SK-N-SH (cell line): ENCODE results near the gene GRM7. TPM values are rescaled to one million over a fixed set of nuclear protein-coding genes. Genes with fewer than 3 reads are reported as not detected.

ENCODE experiments used
- CTCF ChIA-PET: fragments of 300-600, 350-600 bp; formaldehyde crosslinking; extraction: SDS; loops from one replicate; lab custom pipeline; 2021; lab: Yijun Ruan, JAX
- POLR2A ChIA-PET: fragments of 350-600 bp; sonication (Branson Sonifier 250); formaldehyde crosslinking; extraction: SDS; loops from one replicate; lab custom pipeline; 2020; ENCODE audit warnings: antibody characterized with exemption, inconsistent platforms; lab: Yijun Ruan, JAX
- DNase-seq: peaks from one replicate; pipeline ENCODE4 v3.0.0; 2012
- H2AFZ ChIP-seq: fragments of 200-600 bp; sonication (generic); 2 replicates; pipeline ENCODE4 v1.8.1; 2016; ENCODE audit warnings: antibody characterized with exemption, mild to moderate bottlenecking, low read depth
- H3F3A ChIP-seq: fragments of 200-600 bp; sonication (generic); replicated peaks from 2 replicates; pipeline ENCODE3; 2016; ENCODE audit warnings: antibody characterized with exemption, mild to moderate bottlenecking; ENCODE audit not compliant: insufficient read depth
- H3K27ac ChIP-seq, 2 experiments: fragments of 200-500 bp in 1 of 2; fragments of 200-600 bp in 1 of 2; sonication (Bioruptor generic) in 1 of 2; sonication (generic), shearing (Covaris generic) in 1 of 2; 2 replicates each; pipeline versions ENCODE4 v1.5.1 to v1.6.1; 2014 to 2016; ENCODE audit warnings: low read depth in 2 of 2, inconsistent platforms in 1 of 2, low read length in 1 of 2, mild to moderate bottlenecking in 1 of 2, mixed read lengths in 1 of 2
- H3K27me3 ChIP-seq: fragments of 200-600 bp; sonication (generic), shearing (Covaris generic); 2 replicates; pipeline ENCODE4 v1.6.1; 2016; ENCODE audit warnings: mixed run types; ENCODE audit not compliant: insufficient read depth
- H3K36me3 ChIP-seq, 2 experiments: fragments of 200-500 bp in 1 of 2; fragments of 200-600 bp in 1 of 2; sonication (Bioruptor generic) in 1 of 2; sonication (generic) in 1 of 2; replicated peaks in 1 of 2; 2 replicates each; pipeline versions ENCODE3 to v1.5.1; 2014 to 2016; ENCODE audit warnings: low read length in 1 of 2, mild to moderate bottlenecking in 1 of 2; ENCODE audit not compliant: insufficient read depth in 2 of 2, control insufficient read depth in 1 of 2
- H3K4me1 ChIP-seq, 2 experiments: fragments of 200-500 bp in 1 of 2; fragments of 200-600 bp in 1 of 2; sonication (Bioruptor generic) in 1 of 2; sonication (generic), shearing (Covaris generic) in 1 of 2; 2 replicates each; pipeline versions ENCODE4 v1.5.1 to v1.6.1; 2014 to 2016; ENCODE audit warnings: low read depth in 1 of 2, low read length in 1 of 2, mixed run types in 1 of 2; ENCODE audit not compliant: insufficient read depth in 2 of 2, control insufficient read depth in 1 of 2
- H3K4me2 ChIP-seq: fragments of 200-600 bp; sonication (generic), shearing (Covaris generic); 2 replicates; pipeline ENCODE4 v1.6.1; 2017; ENCODE audit warnings: mixed run types
- H3K4me3 ChIP-seq, 2 experiments: fragments of 200-500 bp in 1 of 2; fragments of 200-600 bp in 1 of 2; sonication (Bioruptor generic) in 1 of 2; sonication (generic), shearing (Covaris generic) in 1 of 2; 2 replicates each; pipeline versions ENCODE4 v1.5.1 to v1.8.1; 2014 to 2016; ENCODE audit warnings: low read depth in 2 of 2, inconsistent platforms in 1 of 2, low read length in 1 of 2, mild to moderate bottlenecking in 1 of 2, mixed read lengths in 1 of 2, moderate library complexity in 1 of 2
- H3K79me2 ChIP-seq: fragments of 200-600 bp; sonication (generic); 2 replicates; pipeline ENCODE4 v1.8.1; 2017; ENCODE audit warnings: mild to moderate bottlenecking; ENCODE audit not compliant: insufficient read depth
- H3K9ac ChIP-seq: fragments of 200-600 bp; sonication (generic); 2 replicates; pipeline ENCODE4 v1.6.1; 2017; ENCODE audit warnings: mixed run types
- H3K9me2 ChIP-seq: fragments of 200-600 bp; sonication (generic); 2 replicates; pipeline ENCODE4 v1.6.1; 2017; ENCODE audit warnings: mixed run types
- H3K9me3 ChIP-seq: fragments of 200-600 bp; sonication (generic); 2 replicates; pipeline ENCODE4 v1.6.1; 2017; ENCODE audit warnings: mixed run types, mild to moderate bottlenecking, moderate library complexity
- H4K20me1 ChIP-seq: fragments of 200-600 bp; sonication (generic); 2 replicates; pipeline ENCODE4 v1.6.1; 2017; ENCODE audit warnings: mild to moderate bottlenecking, mixed run types; ENCODE audit not compliant: insufficient read depth
- CHD2 ChIP-seq: fragments of 150-350 bp; IDR thresholded peaks from 2 replicates; pipeline ENCODE4 v1.6.1; 2018; ENCODE audit warnings: low read length; ENCODE audit not compliant: partially characterized antibody
- FOSL2 ChIP-seq: IDR thresholded peaks from 2 replicates; pipeline ENCODE4 v1.4.0; 2012; ENCODE audit warnings: low read depth, mild to moderate bottlenecking, moderate library complexity, borderline replicate concordance
- FOXM1 ChIP-seq: IDR thresholded peaks from 2 replicates; pipeline ENCODE4 v1.4.0; 2012; ENCODE audit warnings: low read depth, mild to moderate bottlenecking
- MEF2A ChIP-seq: IDR thresholded peaks from 2 replicates; pipeline ENCODE4 v1.4.0; 2012; ENCODE audit warnings: low read depth, borderline replicate concordance
- NFIC ChIP-seq: IDR thresholded peaks from 2 replicates; pipeline ENCODE4 v1.4.0; 2012; ENCODE audit warnings: borderline replicate concordance
- NRF1 ChIP-seq: IDR thresholded peaks from 2 replicates; pipeline ENCODE4 v1.6.1; 2012; ENCODE audit warnings: low read depth, mild to moderate bottlenecking, low read length
- POLR2AphosphoS5 ChIP-seq: IDR thresholded peaks from 2 replicates; pipeline ENCODE4 v1.6.1; 2012; ENCODE audit warnings: low read depth, low read length
- RAD21 ChIP-seq: IDR thresholded peaks from 2 replicates; pipeline ENCODE4 v1.6.1; 2012; ENCODE audit warnings: mild to moderate bottlenecking, low read length
- RCOR1 ChIP-seq: fragments of 150-350 bp; IDR thresholded peaks from 2 replicates; pipeline ENCODE4 v1.6.1; 2017; ENCODE audit warnings: antibody characterized with exemption, low read length
- YY1 ChIP-seq: IDR thresholded peaks from 2 replicates; pipeline ENCODE4 v1.4.0; 2012; ENCODE audit warnings: low read depth, mild to moderate bottlenecking
- WGBS: methylation state at CpG from one replicate; pipeline ENCODE4 v1.1.6; 2017; ENCODE audit warnings: low lambda C conversion rate; 5-methylcytosine and 5-hydroxymethylcytosine counted together
- polyA plus RNA-seq, 3 experiments: library from polyadenylated mRNA; depleted of rRNA; stranded (reverse); fragments of >200 nt; gene quantifications; 2 replicates each; pipeline ENCODE4 v1.2.3, GENCODE V29; 2012
- TF ChIP-seq, protein P1 (sequence below): IDR thresholded peaks from 2 replicates; pipeline ENCODE4 v1.6.1; 2012; ENCODE audit warnings: mild to moderate bottlenecking, low read depth, low read length, moderate library complexity
- TF ChIP-seq, protein P2 (sequence below): IDR thresholded peaks from 2 replicates; pipeline ENCODE4 v1.4.0; 2012; ENCODE audit warnings: low read depth, borderline replicate concordance
- TF ChIP-seq, protein P3 (sequence below): fragments of 150-350 bp; IDR thresholded peaks from 2 replicates; pipeline ENCODE4 v1.6.1; 2016; ENCODE audit warnings: mild to moderate bottlenecking, low read depth, low read length
- TF ChIP-seq, protein P4 (sequence below): IDR thresholded peaks from 2 replicates; pipeline ENCODE4 v1.4.0; 2012; ENCODE audit warnings: low read depth

The GRM7 gene
- polyA plus RNA-seq, 1 of the 3 experiments (the other 2 are of a cell fraction), result 0.03 TPM

DNA sequence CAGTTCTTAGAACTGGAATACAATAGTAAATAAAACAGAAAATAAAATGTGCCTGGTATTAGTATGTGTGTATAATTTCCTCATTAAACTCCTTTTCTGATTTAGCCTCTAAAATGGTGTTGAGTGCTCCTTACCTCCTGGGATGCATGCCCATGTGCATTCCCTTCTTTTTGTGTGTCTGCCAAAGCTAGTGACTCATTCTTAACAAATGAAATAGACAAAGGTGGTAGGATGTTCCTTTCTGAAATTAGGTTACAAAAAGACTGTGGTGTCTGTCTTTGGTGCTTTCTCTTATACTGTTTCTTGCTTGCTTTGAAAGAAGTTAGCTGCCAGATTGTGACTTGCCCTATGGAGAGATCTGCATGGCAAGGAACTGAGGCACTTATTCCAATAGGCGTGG, 623.7 kb downstream of the GRM7 start:
- Histone ChIP-seq H3K9me2 (no peaks in the 10 kb centered on the region), H2AFZ (no peak overlapping the region), H3K36me3 (no peaks in the 10 kb centered on the region), H3K79me2 (no peaks in the 10 kb centered on the region), H3K4me3 (no peak overlapping the region), H3K27ac (no peak overlapping the region), H3F3A (no peaks in the 10 kb centered on the region), H3K27me3 (no peaks in the 10 kb centered on the region), H4K20me1 (no peaks in the 10 kb centered on the region), H3K4me1 (no peaks in the 10 kb centered on the region), H3K9me3 (0 out of 2 replicates have a peak, but pooled peaks cover 3% of the 10 kb centered on the region), H3K4me2 (no peak overlapping the region), H3K9ac (no peak overlapping the region)
- POLR2A ChIA-PET, result no interaction called here
- DNase-seq, result no peak
- TF ChIP-seq, protein P1, sequence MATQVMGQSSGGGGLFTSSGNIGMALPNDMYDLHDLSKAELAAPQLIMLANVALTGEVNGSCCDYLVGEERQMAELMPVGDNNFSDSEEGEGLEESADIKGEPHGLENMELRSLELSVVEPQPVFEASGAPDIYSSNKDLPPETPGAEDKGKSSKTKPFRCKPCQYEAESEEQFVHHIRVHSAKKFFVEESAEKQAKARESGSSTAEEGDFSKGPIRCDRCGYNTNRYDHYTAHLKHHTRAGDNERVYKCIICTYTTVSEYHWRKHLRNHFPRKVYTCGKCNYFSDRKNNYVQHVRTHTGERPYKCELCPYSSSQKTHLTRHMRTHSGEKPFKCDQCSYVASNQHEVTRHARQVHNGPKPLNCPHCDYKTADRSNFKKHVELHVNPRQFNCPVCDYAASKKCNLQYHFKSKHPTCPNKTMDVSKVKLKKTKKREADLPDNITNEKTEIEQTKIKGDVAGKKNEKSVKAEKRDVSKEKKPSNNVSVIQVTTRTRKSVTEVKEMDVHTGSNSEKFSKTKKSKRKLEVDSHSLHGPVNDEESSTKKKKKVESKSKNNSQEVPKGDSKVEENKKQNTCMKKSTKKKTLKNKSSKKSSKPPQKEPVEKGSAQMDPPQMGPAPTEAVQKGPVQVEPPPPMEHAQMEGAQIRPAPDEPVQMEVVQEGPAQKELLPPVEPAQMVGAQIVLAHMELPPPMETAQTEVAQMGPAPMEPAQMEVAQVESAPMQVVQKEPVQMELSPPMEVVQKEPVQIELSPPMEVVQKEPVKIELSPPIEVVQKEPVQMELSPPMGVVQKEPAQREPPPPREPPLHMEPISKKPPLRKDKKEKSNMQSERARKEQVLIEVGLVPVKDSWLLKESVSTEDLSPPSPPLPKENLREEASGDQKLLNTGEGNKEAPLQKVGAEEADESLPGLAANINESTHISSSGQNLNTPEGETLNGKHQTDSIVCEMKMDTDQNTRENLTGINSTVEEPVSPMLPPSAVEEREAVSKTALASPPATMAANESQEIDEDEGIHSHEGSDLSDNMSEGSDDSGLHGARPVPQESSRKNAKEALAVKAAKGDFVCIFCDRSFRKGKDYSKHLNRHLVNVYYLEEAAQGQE, result no peak
- TF ChIP-seq CHD2, result no peak
- no peak for TF ChIP-seq MEF2A
- no peak for TF ChIP-seq RAD21
- TF ChIP-seq FOSL2, result no peak
- TF ChIP-seq YY1, result no peak
- no peak for TF ChIP-seq RCOR1
- TF ChIP-seq, protein P2, sequence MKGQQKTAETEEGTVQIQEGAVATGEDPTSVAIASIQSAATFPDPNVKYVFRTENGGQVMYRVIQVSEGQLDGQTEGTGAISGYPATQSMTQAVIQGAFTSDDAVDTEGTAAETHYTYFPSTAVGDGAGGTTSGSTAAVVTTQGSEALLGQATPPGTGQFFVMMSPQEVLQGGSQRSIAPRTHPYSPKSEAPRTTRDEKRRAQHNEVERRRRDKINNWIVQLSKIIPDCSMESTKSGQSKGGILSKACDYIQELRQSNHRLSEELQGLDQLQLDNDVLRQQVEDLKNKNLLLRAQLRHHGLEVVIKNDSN, result no peak
- TF ChIP-seq, protein P3, sequence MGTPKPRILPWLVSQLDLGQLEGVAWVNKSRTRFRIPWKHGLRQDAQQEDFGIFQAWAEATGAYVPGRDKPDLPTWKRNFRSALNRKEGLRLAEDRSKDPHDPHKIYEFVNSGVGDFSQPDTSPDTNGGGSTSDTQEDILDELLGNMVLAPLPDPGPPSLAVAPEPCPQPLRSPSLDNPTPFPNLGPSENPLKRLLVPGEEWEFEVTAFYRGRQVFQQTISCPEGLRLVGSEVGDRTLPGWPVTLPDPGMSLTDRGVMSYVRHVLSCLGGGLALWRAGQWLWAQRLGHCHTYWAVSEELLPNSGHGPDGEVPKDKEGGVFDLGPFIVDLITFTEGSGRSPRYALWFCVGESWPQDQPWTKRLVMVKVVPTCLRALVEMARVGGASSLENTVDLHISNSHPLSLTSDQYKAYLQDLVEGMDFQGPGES, result no peak
- no peak for TF ChIP-seq NFIC
- TF ChIP-seq FOXM1, result no peak
- no peak for TF ChIP-seq POLR2AphosphoS5
- no peak for TF ChIP-seq NRF1
- TF ChIP-seq, protein P4, sequence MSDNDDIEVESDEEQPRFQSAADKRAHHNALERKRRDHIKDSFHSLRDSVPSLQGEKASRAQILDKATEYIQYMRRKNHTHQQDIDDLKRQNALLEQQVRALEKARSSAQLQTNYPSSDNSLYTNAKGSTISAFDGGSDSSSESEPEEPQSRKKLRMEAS, result no peak
- CTCF ChIA-PET, result no interaction called here
- 25% methylated on average over 1 of the region's 1 CpG for WGBS
